Right lung (tissue), 10 donors: ENCODE measurements around the gene RBMY1J. TPM values are rescaled to one million over a fixed set of nuclear protein-coding genes. Genes with fewer than 3 reads are reported as not detected.
"Not testable (repeated sequence)": the region's sequence is repeated elsewhere in the genome, so short reads cannot be mapped to it uniquely, and the experiment has no call there.

Experiments used
- DNase-seq, 2 donors: peaks; one replicate each; pipeline ENCODE4 v3.0.0-alpha.2; 2013
- long read RNA-seq, 8 donors: transcript quantifications; one replicate each; lab custom pipeline, GENCODE V29; 2026
- polyA plus RNA-seq, 5 donors: library from polyadenylated mRNA; unstranded; fragments of 120-200 nt; gene quantifications; one replicate each; pipeline versions ENCODE4 v1.2.1 to v1.2.3, GENCODE V29; 2013; ENCODE audit warnings: inconsistent platforms in 1 of 5, low replicate concordance in 1 of 5; ENCODE audit not compliant: insufficient read length in 5 of 5, insufficient read depth in 1 of 5

Gene RBMY1J
- polyA plus RNA-seq, result not detected
- long read RNA-seq, donor 1, result 0 reads
- long read RNA-seq, donor 2, result 0 reads
- long read RNA-seq, donor 3, result 0 reads
- long read RNA-seq, donor 4, result 0 reads
- long read RNA-seq, donor 5, result 0 reads
- long read RNA-seq, donor 6, result 0 reads
- long read RNA-seq, donor 7, result 0 reads
- long read RNA-seq, donor 8, result 0 reads

DNA sequence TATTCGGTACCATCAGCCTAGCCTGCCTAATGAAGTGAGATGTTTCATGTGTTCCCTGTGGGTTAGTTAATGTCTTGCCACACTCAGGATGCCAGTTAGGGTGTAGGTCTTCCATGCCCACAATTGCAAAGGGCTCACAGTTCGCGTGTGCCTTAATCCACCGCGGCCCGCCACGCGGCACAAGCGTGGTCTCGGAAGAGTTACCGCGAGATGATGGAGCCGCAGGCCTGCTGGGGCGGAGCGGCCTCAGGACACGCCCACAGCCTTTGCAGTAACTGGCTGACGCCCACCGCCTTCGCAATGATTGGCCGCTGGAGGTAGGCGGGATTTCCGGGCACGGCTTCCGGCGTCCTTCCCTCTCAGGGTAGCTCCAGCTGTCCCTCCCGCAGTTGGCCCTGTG is at the start of gene RBMY1J:
Gene RBMY1J, plus strand, starts transcription at position 301 of the 400 bp plus-strand sequence. CDS start 2,038 bp downstream, outside the sequence.
- DNase-seq, result not testable (repeated sequence)

DNA sequence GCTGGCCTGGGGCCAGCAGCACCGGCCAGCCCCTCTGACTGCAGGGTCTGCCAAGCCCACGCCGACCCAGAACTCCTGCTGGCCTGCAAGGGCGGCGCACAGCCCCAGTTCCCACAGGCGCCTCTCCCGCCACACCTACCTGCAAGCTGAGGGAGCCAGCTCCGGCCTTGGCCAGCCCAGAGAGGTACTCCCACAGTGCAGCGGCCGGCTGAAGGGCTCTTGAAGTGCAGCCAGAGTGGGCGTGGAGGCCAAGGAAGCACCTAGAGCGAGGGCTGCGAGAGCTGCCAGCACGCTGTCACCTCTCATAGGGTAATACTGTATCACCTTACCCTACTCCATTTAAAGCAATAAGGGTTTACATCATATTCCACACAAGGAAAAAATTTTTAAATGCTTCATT is 35.8 kb upstream of the RBMY1J start:
- no peak for DNase-seq

GRCh38 chrY:22370623-22371022 is 32.6 kb upstream of the RBMY1J start:
- no peak for DNase-seq

- DNase-seq, result no peak
These were observed 29.7 kb upstream of the RBMY1J start for GRCh38 chrY:22373494-22373893.

- not testable (repeated sequence) for DNase-seq
These were observed 41.6 kb downstream of the RBMY1J start for GRCh38 chrY:22444718-22445396.

DNA sequence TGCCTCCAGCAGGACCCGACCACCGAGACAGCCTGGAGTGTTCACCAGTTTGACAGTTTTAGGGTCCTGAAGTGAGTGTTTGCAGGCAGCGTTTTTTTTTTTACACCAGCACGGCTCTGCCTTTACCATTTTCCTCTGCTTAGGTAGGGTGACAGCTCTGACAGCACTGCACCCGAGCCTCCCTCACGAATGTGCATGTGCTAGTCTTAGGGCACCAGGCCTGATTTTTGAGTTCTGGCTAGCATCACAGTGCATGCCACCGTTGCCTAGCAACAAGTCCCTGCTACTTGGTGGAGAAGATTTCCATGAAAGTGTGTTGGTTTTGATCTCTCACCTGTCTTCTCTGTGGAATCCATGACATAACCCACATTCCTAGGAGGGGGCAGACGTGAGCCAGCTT is 52.3 kb downstream of the RBMY1J start:
- DNase-seq, result not testable (repeated sequence)

GRCh38 chrY:22461962-22462361 is 58.8 kb downstream of the RBMY1J start:
- DNase-seq, result not testable (repeated sequence)

Other genes starting within 250 kb of the RBMY1J start
- not detected for gene RBMY1F, start 220.5 kb upstream of the RBMY1J start, polyA plus RNA-seq